Stimulated activated CD4-positive, alpha-beta T cell treated with anti-CD3 and anti-CD28 coated beads, TNF-alpha, amount 100 ng/mL, for 1 hour (primary cell): ENCODE data around the gene IRGC.
A peak's percentile ranks its signal among the peaks of the same experiment; 100 is the strongest.
"Not testable (repeated sequence)": the region's sequence is repeated elsewhere in the genome, so short reads cannot be mapped to it uniquely, and the experiment has no call there.

Experiments used
- DNase-seq, 3 donors: peaks; one replicate each; pipeline ENCODE4 v3.0.0-alpha.2; 2020; ENCODE audit warnings: low read depth in 3 of 3, low spot score in 1 of 3

Gene IRGC

GRCh38 chr19:43752287-43752875 is 36.5 kb downstream of the IRGC start:
- DNase-seq = no peak

- DNase-seq = no peak
Measured at GRCh38 chr19:43754253-43754502, 38.3 kb downstream of the IRGC start.

GRCh38 chr19:43754503-43755255 is 38.8 kb downstream of the IRGC start, which contains the start of gene SMG9:
SMG9 (minus strand) TSS chr19:43754962; CDS start chr19:43750741, 4,221 bp downstream.
- peak; percentile 96 to 97 (median 97) for DNase-seq

GRCh38 chr19:43755256-43755801 is 39.5 kb downstream of the IRGC start:
- DNase-seq = peak; percentile 45 to 61 (median 46)

GRCh38 chr19:43759515-43759914 is 43.6 kb downstream of the IRGC start:
- no peak for DNase-seq

GRCh38 chr19:43760941-43761340 is 45.1 kb downstream of the IRGC start:
- DNase-seq = no peak

- no peak for DNase-seq
Measured at GRCh38 chr19:43762814-43763213, 46.9 kb downstream of the IRGC start.

- DNase-seq = no peak
Measured at GRCh38 chr19:43763473-43763939, 47.6 kb downstream of the IRGC start.

- not testable (repeated sequence) for DNase-seq
Measured at GRCh38 chr19:43764684-43765083, 48.8 kb downstream of the IRGC start.

GRCh38 chr19:43765109-43765876 is 49.4 kb downstream of the IRGC start:
- peak; percentile 21 to 52 (median 28) for DNase-seq

GRCh38 chr19:43766755-43767043 is 50.8 kb downstream of the IRGC start:
- DNase-seq = no peak

GRCh38 chr19:43767316-43767715 is 51.4 kb downstream of the IRGC start:
- DNase-seq = no peak

GRCh38 chr19:43767818-43768217 is 51.9 kb downstream of the IRGC start:
- no peak for DNase-seq

- no peak for DNase-seq
Measured at GRCh38 chr19:43768273-43769050, 52.6 kb downstream of the IRGC start.

GRCh38 chr19:43769256-43769655 is 53.4 kb downstream of the IRGC start:
- DNase-seq = no peak
